Activated naive CD8-positive, alpha-beta T cell treated with anti-CD3 and anti-CD28 coated beads, Interleukin-2, amount 50 U/mL, for 24 hours (primary cell): Measurements from ENCODE around the gene RBM38.
"Not testable (repeated sequence)": the region's sequence is repeated elsewhere in the genome, so short reads cannot be mapped to it uniquely, and the experiment has no call there.

Experiments used
- ATAC-seq: fragments of 150-1000 bp; cut with Tn5 transposase; one replicate; pipeline ENCODE4 v1.10.0; 2021
- DNase-seq: peaks from one replicate; pipeline ENCODE4 v3.0.0; 2021
- H3K27ac Mint-ChIP-seq: one replicate; pipeline ENCODE4 v1.8.0; 2021; ENCODE audit warnings: mild to moderate bottlenecking, mixed read lengths
- H3K27me3 Mint-ChIP-seq: one replicate; pipeline ENCODE4 v1.8.0; 2021; ENCODE audit warnings: mixed read lengths
- H3K36me3 Mint-ChIP-seq: one replicate; pipeline ENCODE4 v1.8.0; 2021; ENCODE audit warnings: low read depth, mixed read lengths
- H3K4me1 Mint-ChIP-seq: one replicate; pipeline ENCODE4 v1.8.0; 2021; ENCODE audit warnings: mixed read lengths
- H3K4me3 Mint-ChIP-seq: one replicate; pipeline ENCODE4 v1.8.0; 2021; ENCODE audit warnings: mild to moderate bottlenecking, moderate library complexity, mixed read lengths
- H3K9me3 Mint-ChIP-seq: one replicate; pipeline ENCODE4 v1.8.0; 2021; ENCODE audit warnings: mixed read lengths

Gene RBM38

DNA sequence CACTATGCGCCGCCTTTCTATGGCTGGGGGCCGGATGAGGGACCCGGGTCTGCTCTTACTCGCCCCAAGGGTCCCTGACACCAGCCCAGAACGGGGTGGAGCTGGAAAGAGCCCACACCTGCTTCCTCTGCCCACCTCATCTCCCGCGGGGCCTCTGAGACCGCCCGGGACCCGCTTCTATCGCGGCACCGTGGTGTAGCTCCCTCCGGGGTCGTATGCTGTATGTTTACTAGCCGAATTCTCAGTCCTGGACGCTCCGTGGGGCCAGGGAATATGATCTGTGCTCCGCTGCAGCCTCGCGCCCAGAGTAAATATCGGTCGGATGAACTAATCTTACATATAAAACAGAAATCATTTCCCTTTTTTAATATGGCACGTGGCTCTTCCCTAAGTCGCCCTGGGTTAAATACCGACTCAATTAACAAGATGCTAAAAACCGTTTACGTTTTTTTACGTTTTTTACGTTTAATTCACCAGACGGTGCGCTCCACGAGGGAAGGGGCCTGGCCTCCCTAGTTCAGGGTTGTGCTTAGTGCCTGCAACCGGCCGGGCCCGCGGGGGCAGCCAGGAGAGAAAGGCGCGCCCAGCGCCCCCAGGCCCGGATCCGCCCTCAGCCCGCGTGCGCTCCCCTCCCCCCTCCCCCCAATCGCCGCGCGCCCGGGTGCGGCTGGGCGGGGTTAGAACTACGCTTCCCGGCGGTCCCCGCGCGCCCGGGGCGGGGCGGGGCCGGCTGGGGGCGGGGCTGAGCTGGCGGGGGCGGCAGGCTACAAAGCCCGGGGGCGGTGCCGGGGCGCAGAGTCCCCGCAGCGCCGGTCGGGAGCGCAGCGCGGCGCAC lies at the start of gene RBM38:
Gene RBM38, plus strand, starts transcription at position 793 of the 835 bp plus-strand sequence. CDS start 186 bp downstream, outside the sequence.
- no peaks in the 10 kb centered on the region for H3K27me3 Mint-ChIP-seq
- no peaks in the 10 kb centered on the region for H3K9me3 Mint-ChIP-seq
- peaks cover 50% of the 10 kb centered on the region for H3K4me1 Mint-ChIP-seq
- H3K27ac Mint-ChIP-seq, result peak within 1 kb of the TSS; percentile 98
- peak within 1 kb of the TSS; percentile 90 for H3K4me3 Mint-ChIP-seq
- DNase-seq, result peak; percentile 85
- peaks cover 41% of the 10 kb centered on the region for H3K36me3 Mint-ChIP-seq
- ATAC-seq, result peak; percentile 34

GRCh38 chr20:57341663-57342062 lies 49.5 kb upstream of the RBM38 start:
- Mint-ChIP-seq H3K27ac (no peak overlapping the region), H3K4me1 (no peaks in the 10 kb centered on the region), H3K4me3 (no peak overlapping the region), H3K27me3 (peaks cover 16% of the 10 kb centered on the region), H3K36me3 (no peaks in the 10 kb centered on the region), H3K9me3 (no peaks in the 10 kb centered on the region)
- no peak for ATAC-seq
- DNase-seq, result no peak

GRCh38 chr20:57342829-57343228 lies 48.4 kb upstream of the RBM38 start:
- no peak for ATAC-seq
- Mint-ChIP-seq H3K4me1 (no peaks in the 10 kb centered on the region), H3K27ac (no peak overlapping the region), H3K4me3 (no peak overlapping the region), H3K36me3 (no peaks in the 10 kb centered on the region), H3K27me3 (peaks cover 17% of the 10 kb centered on the region), H3K9me3 (no peaks in the 10 kb centered on the region)
- DNase-seq, result no peak

DNA sequence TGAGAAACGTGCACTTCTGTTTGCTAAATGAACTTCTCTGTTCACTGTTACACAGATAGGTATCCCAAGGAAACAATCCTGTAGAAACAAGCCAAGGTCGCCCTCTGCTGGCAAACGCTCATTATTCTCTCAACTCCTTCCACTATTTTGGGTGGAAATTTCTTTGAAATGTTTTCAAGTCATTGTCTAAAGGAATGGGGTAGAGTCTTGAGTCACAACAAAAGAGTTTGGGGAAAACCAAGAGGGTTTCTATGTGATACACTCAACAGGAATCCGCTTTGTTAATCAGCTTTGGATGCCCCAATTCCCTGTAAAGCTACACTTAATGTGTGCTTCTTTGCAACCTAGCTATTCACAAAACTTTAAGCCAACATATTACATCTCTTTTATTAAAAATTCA lies 44.7 kb upstream of the RBM38 start:
- H3K36me3 Mint-ChIP-seq, result no peaks in the 10 kb centered on the region
- DNase-seq (peak; percentile 77), ATAC-seq (peak; percentile 64)
- H3K27me3 Mint-ChIP-seq, result peaks cover 17% of the 10 kb centered on the region
- H3K27ac Mint-ChIP-seq, result no peak overlapping the region
- peaks cover 12% of the 10 kb centered on the region for H3K4me1 Mint-ChIP-seq
- no peaks in the 10 kb centered on the region for H3K9me3 Mint-ChIP-seq
- no peak overlapping the region for H3K4me3 Mint-ChIP-seq

DNA sequence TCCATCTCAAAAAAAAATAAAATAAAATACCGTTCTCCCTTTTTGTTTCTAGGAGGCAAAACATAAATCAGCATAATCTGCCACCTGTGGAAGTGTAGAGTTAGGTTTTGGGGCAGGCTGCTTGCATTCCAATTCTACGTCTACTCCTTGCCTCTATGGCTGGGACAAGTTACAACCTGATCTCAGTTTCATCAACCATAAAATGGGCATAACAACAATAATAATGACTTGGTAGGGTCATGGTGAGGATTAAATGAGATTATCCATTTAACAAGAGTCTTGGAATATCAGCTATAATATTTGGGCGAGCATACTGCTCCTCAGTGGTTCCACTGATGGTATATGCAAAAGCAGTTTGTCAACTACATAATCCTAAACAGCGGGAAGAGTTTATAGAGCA lies 43.8 kb upstream of the RBM38 start:
- Mint-ChIP-seq H3K9me3 (no peaks in the 10 kb centered on the region), H3K27me3 (peaks cover 9% of the 10 kb centered on the region), H3K36me3 (peaks cover 5% of the 10 kb centered on the region), H3K4me1 (peaks cover 20% of the 10 kb centered on the region), H3K27ac (no peak overlapping the region), H3K4me3 (no peak overlapping the region)
- DNase-seq (no peak), ATAC-seq (no peak)

- Mint-ChIP-seq H3K36me3 (peaks cover 11% of the 10 kb centered on the region), H3K4me1 (peaks cover 30% of the 10 kb centered on the region)
- ATAC-seq, H3K9me3 Mint-ChIP-seq, DNase-seq, H3K27ac Mint-ChIP-seq, H3K27me3 Mint-ChIP-seq, H3K4me3 Mint-ChIP-seq: not testable (repeated sequence)
Measured at GRCh38 chr20:57348200-57348921, 42.8 kb upstream of the RBM38 start.

DNA sequence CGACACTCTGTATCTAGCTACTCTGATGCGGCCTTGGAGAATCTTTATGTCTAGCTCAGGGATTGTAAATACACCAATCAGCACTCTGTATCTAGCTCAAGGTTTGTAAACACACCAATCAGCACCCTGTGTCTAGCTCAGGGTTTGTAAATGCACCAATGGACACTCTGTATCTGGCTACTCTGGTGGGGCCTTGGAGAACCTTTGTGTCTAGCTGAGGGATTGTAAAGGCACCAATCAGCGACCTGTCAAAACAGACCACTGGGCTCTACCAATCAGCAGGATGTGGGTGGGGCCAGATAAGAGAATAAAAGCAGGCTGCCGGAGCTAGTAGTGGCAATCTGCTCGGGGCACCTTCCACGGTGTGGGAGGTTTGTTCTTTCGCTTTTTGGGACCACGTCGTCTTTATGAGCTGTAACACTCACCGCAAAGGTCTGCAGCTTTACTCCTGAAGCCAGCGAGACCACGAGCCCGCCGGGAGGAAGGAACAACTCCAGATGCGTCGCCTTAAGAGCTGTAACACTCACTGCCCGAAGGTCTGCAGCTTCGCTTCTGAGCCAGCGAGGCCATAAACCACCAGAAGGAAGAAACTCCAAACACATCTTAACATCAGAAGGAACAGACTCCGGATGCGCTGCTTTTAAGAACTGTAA lies 42.1 kb upstream of the RBM38 start:
- not testable (repeated sequence) for H3K4me3 Mint-ChIP-seq, ATAC-seq
- peaks cover 32% of the 10 kb centered on the region for H3K4me1 Mint-ChIP-seq

GRCh38 chr20:57350081-57350710 lies 41.0 kb upstream of the RBM38 start:
- H3K4me3 Mint-ChIP-seq, result peak overlapping the region; percentile 59
- no peak for ATAC-seq
- peaks cover 24% of the 10 kb centered on the region for H3K36me3 Mint-ChIP-seq
- H3K27ac Mint-ChIP-seq, result peak overlapping the region; percentile 64
- peaks cover 4% of the 10 kb centered on the region for H3K27me3 Mint-ChIP-seq
- H3K4me1 Mint-ChIP-seq, result peaks cover 32% of the 10 kb centered on the region
- no peak for DNase-seq
- H3K9me3 Mint-ChIP-seq, result no peaks in the 10 kb centered on the region

More for the DNA sequence above, 42.1 kb upstream of the RBM38 start:
- peaks cover 14% of the 10 kb centered on the region for H3K36me3 Mint-ChIP-seq
- not testable (repeated sequence) for H3K9me3 Mint-ChIP-seq, H3K27ac Mint-ChIP-seq, H3K27me3 Mint-ChIP-seq
- DNase-seq, result peak; percentile 7

GRCh38 chr20:57350726-57351041 lies 40.5 kb upstream of the RBM38 start:
- Mint-ChIP-seq H3K36me3 (peaks cover 27% of the 10 kb centered on the region), H3K4me1 (peaks cover 32% of the 10 kb centered on the region)

DNA sequence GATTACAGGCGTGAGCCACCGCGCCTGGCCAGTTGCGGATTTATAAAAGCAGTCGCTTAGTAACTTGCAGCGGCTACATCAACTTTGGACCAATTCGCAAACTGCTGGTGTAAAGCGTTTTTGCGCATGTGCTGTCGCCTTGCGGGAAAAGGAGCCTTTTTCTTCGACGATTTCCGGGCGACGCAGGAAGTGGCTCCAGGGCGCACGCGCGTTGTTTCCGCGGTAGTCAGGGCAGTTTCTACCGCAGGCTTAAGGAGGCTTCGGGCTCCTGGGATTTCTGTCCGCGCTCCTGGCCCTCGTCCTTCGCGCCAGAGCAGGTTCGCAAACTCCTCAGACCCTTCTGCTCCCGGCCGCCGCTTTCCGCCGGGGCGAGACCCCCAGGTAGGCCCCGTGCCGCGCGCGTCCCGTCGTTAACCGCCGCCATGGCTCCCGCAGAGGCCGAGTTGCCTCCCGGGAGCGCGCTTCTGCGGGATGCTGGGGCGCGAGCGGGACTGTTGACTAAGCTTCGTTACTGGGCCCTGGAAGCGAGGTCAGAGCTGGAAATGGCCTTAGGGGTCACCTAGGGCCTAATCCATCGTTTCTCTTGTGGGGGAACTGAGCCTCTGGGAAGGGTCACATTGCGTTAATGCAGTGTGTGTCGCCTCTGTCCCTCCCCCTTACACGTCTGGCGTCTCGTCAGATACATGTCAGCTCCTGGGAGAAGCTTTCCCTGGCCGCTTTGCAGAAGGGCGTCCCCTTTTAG lies 40.0 kb upstream of the RBM38 start, which contains the start of gene RAE1:
Gene RAE1, plus strand, starts transcription at position 214 of the 742 bp plus-strand sequence. CDS start 2,784 bp downstream, outside the sequence.
- ATAC-seq, result peak; percentile 76
- Mint-ChIP-seq H3K4me1 (peaks cover 32% of the 10 kb centered on the region), H3K9me3 (no peaks in the 10 kb centered on the region), H3K27me3 (peaks cover 4% of the 10 kb centered on the region), H3K4me3 (peak within 1 kb of the TSS; percentile 92), H3K36me3 (peaks cover 32% of the 10 kb centered on the region), H3K27ac (peak within 1 kb of the TSS; percentile 87)
- DNase-seq, result peak; percentile 93

More at GRCh38 chr20:57350726-57351041, 40.5 kb upstream of the RBM38 start:
- H3K27ac Mint-ChIP-seq, result peak overlapping the region; percentile 87
- DNase-seq, H3K9me3 Mint-ChIP-seq, H3K27me3 Mint-ChIP-seq, ATAC-seq: not testable (repeated sequence)
- H3K4me3 Mint-ChIP-seq, result peak overlapping the region; percentile 92

- peaks cover 40% of the 10 kb centered on the region for H3K36me3 Mint-ChIP-seq
- H3K4me3 Mint-ChIP-seq, result peak overlapping the region; percentile 92
- ATAC-seq (no peak), DNase-seq (no peak)
- no peak overlapping the region for H3K27ac Mint-ChIP-seq
- peaks cover 32% of the 10 kb centered on the region for H3K4me1 Mint-ChIP-seq
- no peaks in the 10 kb centered on the region for H3K9me3 Mint-ChIP-seq
- peaks cover 4% of the 10 kb centered on the region for H3K27me3 Mint-ChIP-seq
Measured at GRCh38 chr20:57352305-57352704, 38.9 kb upstream of the RBM38 start.

DNA sequence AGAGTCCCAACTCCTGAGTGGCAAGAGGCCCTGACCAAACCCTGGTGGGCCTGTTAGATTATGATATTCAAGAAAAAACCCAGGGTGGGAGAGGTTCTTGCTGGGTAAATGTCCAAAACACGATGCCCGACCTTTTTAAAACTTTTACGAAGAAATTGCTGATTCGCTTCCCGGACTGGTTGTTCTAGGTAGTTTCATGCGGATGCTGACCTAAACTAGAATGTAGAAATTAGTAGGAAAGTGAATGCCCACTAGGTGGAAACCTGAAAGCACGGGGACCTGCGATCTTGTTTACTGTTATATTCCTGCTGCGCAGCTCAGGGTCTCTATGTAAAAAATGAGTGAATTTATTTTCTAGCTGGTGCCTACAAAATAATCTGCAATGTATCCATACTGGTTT lies 37.8 kb upstream of the RBM38 start:
- DNase-seq (no peak), ATAC-seq (no peak)
- no peak overlapping the region for H3K27ac Mint-ChIP-seq
- no peak overlapping the region for H3K4me3 Mint-ChIP-seq
- H3K9me3 Mint-ChIP-seq, result no peaks in the 10 kb centered on the region
- H3K27me3 Mint-ChIP-seq, result no peaks in the 10 kb centered on the region
- H3K36me3 Mint-ChIP-seq, result peaks cover 40% of the 10 kb centered on the region
- H3K4me1 Mint-ChIP-seq, result peaks cover 32% of the 10 kb centered on the region

GRCh38 chr20:57361517-57361916 lies 29.7 kb upstream of the RBM38 start:
- no peak overlapping the region for H3K27ac Mint-ChIP-seq
- H3K4me3 Mint-ChIP-seq, result no peak overlapping the region
- H3K4me1 Mint-ChIP-seq, result no peaks in the 10 kb centered on the region
- ATAC-seq (no peak), DNase-seq (no peak)
- no peaks in the 10 kb centered on the region for H3K27me3 Mint-ChIP-seq
- peaks cover 29% of the 10 kb centered on the region for H3K36me3 Mint-ChIP-seq
- H3K9me3 Mint-ChIP-seq, result no peaks in the 10 kb centered on the region

DNA sequence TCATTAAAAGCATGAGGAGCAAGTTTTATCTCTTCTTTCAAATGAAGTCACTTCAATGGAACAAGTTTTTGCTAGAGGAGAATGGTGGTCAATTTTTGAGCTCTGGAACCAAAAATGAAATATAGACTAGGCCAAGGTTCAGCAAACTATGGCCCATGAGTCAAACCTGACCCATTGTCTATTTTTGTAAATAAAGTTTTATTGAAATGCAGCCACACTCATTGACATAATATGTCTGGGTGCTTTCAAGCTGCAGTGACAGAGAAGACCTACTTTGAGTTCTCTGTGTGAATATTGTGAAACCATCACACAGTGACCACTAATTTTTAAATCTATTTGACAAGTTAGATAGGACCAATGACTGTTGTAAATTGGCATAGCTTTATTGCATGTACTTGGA lies 26.7 kb upstream of the RBM38 start:
- no peak for DNase-seq
- Mint-ChIP-seq H3K4me1 (no peaks in the 10 kb centered on the region), H3K9me3 (no peaks in the 10 kb centered on the region), H3K27ac (no peak overlapping the region), H3K4me3 (no peak overlapping the region), H3K27me3 (no peaks in the 10 kb centered on the region), H3K36me3 (peaks cover 37% of the 10 kb centered on the region)
- no peak for ATAC-seq
